ENCODE measurements around the gene C16orf86. TPM values are rescaled to one million over a fixed set of nuclear protein-coding genes. Genes with fewer than 3 reads are reported as not detected.

C16orf86 gene
- total RNA-seq, 1 experiment from 2014 or later, result 0.79 TPM

GRCh38 chr16:67645397-67646121, 21.1 kb upstream of the C16orf86 start:
- RAD21 ChIA-PET (ENCODE audit: low non-redundant PET in 1 of 2, low total read pairs in 2 of 2, uncharacterized antibody in 2 of 2, unreplicated experiment in 2 of 2), result no interaction called here
- Histone ChIP-seq H2AFZ (ENCODE audit: low read depth, low read length, poor library complexity, severe bottlenecking) (no peak overlapping the region), H3K27me3 (ENCODE audit: insufficient read depth, low read length) (no peaks in the 10 kb centered on the region), H3K9me2 (ENCODE audit: insufficient read depth) (no peaks in the 10 kb centered on the region), H3K9me3 (ENCODE audit: control insufficient read depth in 1 of 2, insufficient read depth in 1 of 2, low read depth in 1 of 2, low read length in 2 of 2) (no peaks in the 10 kb centered on the region), H4K20me1 (ENCODE audit: insufficient read depth) (no peaks in the 10 kb centered on the region), H3K36me3 (ENCODE audit: control insufficient read depth in 1 of 2, insufficient read depth in 2 of 2, low read length in 2 of 2) (no peaks in the 10 kb centered on the region), H3K4me1 (ENCODE audit: control insufficient read depth in 1 of 2, insufficient read depth in 2 of 2, low read length in 2 of 2) (peaks cover 0 to 8% of the 10 kb centered on the region in 2 experiments; a peak in 1 of 4 replicates), H3K9ac (ENCODE audit: low read length) (no peak overlapping the region), H3K79me2 (ENCODE audit: insufficient read depth, low read length) (no peaks in the 10 kb centered on the region), H3K4me2 (ENCODE audit: low read length) (no peak overlapping the region), H3K4me3 (replicated peaks in 1 of 2; ENCODE audit: low read depth in 1 of 2, low read length in 2 of 2) (no peak overlapping the region), H3K27ac (ENCODE audit: low read depth, low read length) (no peak overlapping the region)
- BruUV-seq (replicated peaks), result no TSS peak
- TF ChIP-seq SP1 (IDR thresholded peaks at IDR 0.05; ENCODE audit: low read depth) (no peak), CEBPB (IDR thresholded peaks at IDR 0.05; ENCODE audit: low read depth) (no peak), CBX3 (IDR thresholded peaks at IDR 0.05; ENCODE audit: low read depth) (no peak), ZFX (IDR thresholded peaks at IDR 0.05) (no peak), EGR1 (IDR thresholded peaks at IDR 0.05; ENCODE audit: low read depth) (no peak), YY1 (IDR thresholded peaks at IDR 0.05; ENCODE audit: extremely low read depth, insufficient replicate concordance, low read depth, low read length) (no peak), CTCF (IDR thresholded peaks at IDR 0.05 in 2 of 3, conservative IDR thresholded peaks at IDR 0.05 in 1 of 3; ENCODE audit: borderline replicate concordance in 1 of 3, insufficient read depth in 1 of 3, low read depth in 2 of 3, low read length in 2 of 3) (no peak), SIN3A (IDR thresholded peaks at IDR 0.05; ENCODE audit: low read depth) (no peak), ELF1 (IDR thresholded peaks at IDR 0.05; ENCODE audit: borderline replicate concordance, low read depth) (no peak), FOSL1 (IDR thresholded peaks at IDR 0.05; ENCODE audit: low read depth) (no peak), POLR2AphosphoS5 (IDR thresholded peaks at IDR 0.05; ENCODE audit: low read depth, low read length) (no peak), ATF3 (IDR thresholded peaks at IDR 0.05) (no peak), ZNF274 (IDR thresholded peaks at IDR 0.05; ENCODE audit: low read depth, low read length) (no peak), TCF7L2 (IDR thresholded peaks at IDR 0.05; ENCODE audit: borderline replicate concordance, extremely low read depth, insufficient read depth, insufficient read length) (no peak), JUND (IDR thresholded peaks at IDR 0.05) (no peak)
- CTCF ChIA-PET, result interaction anchor here (0.9 to 2.7 kb wide), 2 partner anchors 99 to 124 kb away, joined by 3 to 22 read pairs; no protein-coding TSS in a partner anchor
- intact Hi-C loops (cut with micrococcal nuclease), result no loop called here
- POLR2A ChIA-PET, result no interaction called here
- DNase-seq (ENCODE audit: low read depth, low spot score) (no peak), ATAC-seq (no peak)

Measured in HCT116 (cell line).